CD4-positive, alpha-beta T cell treated with Interleukin-6 at 100 ng/mL for 8 hours (primary cell): Measurements from ENCODE around the gene MSI2.

Experiments
- DNase-seq: peaks from one replicate; pipeline ENCODE4 v3.0.0-alpha.2; 2020; ENCODE audit warnings: mixed read lengths, low spot score

Gene MSI2

DNA sequence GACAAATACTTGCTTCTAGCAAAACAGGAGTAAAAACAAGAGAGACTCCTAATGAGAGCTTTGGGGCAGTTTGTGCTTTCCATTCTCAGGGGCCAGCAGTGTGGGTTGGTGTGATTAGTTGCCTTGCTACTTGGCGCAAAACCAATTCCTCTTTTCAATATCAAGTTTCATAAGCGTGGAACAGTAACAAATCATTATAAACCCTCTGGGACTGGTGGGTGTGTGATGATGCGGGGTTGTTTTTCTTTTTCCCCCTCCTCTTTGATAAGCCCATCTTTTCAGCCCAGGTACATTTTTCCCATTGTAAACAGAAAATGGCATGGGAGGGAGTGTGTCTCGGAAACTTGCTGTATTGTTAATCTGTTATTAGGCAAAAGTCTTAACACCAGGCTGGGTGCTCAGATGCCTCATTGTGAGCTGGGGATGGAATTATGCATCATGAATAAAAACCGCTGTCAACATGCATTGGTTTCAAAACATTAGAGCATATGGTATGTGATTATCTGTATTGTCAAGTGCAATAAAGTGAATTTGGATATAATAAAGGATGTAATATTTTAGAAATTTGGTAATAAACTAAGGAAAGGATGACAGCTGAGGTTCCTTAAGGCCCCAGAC is 322.4 kb downstream of the MSI2 start:
- DNase-seq = no peak

- no peak for DNase-seq
These were observed 322.9 kb downstream of the MSI2 start for GRCh38 chr17:57579245-57579644.

GRCh38 chr17:57580055-57580739 is 323.9 kb downstream of the MSI2 start:
- no peak for DNase-seq

GRCh38 chr17:57582881-57583756 is 326.8 kb downstream of the MSI2 start:
- no peak for DNase-seq

GRCh38 chr17:57584050-57584551 is 327.8 kb downstream of the MSI2 start:
- DNase-seq = no peak

GRCh38 chr17:57585341-57586195 is 329.2 kb downstream of the MSI2 start:
- no peak for DNase-seq

DNA sequence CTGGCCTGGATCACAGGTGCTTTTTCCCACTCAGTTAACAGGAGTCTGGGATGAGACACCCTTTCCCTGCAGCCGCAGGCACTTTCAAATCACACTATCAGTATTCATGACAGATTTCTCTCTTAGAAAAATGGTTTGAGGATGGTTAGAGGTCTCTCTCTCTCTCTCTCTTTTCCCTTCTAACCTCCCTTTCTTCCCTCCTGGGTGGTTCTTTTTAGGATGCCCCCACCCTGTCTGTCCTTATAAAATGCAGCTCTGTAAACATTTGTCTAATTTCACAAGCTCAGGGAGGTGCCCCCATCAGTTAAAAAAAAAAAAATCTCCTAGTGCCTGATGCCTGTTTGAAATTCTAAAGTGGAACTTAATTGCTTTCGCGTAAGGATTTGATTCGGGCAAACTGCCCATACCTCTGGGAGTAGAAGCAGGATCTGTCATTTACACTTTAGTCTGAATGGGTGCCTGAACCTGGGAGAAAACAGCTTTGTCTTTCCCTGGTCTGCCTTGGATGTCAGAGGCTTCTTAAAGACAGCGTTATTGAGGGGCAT is 329.9 kb downstream of the MSI2 start:
- no peak for DNase-seq

- DNase-seq = no peak
These were observed 330.4 kb downstream of the MSI2 start for GRCh38 chr17:57586742-57587141.

DNA sequence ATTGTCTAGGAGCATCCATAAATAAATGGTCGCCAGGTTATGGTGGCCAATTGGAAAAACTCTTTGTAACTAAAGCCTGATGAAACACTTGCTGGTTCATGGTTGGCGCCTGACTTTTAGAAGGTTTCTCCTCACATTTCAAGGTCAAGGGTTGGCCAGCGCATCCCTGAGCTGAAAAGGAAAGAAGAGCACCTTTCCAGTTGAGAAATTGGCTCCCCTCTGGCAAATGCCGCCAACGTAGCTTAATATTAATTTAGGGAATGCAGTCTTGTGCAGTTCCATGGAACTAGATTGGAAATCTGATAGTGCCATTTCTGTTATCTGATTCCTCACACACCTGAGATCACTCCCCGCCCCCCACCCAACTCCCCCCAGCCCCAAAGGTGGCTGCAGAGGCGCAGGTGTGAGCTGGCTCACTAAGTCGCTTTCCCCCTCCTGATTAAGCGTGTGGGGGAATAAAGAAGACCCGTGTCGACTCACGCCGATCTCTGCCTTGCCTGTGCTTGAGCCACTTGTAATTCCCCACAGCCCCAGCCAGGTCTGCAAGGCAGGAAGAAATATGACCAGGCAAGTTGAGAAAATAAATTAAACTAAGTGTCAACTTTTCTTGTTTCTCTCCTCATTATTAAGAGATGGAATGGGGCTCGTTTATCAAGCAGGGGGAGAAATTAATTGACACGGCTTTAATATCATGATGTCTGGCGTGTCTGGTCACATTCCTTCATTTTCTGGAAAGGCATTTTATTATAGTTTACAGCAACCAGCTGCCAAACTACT is 331.1 kb downstream of the MSI2 start:
- DNase-seq = no peak

DNA sequence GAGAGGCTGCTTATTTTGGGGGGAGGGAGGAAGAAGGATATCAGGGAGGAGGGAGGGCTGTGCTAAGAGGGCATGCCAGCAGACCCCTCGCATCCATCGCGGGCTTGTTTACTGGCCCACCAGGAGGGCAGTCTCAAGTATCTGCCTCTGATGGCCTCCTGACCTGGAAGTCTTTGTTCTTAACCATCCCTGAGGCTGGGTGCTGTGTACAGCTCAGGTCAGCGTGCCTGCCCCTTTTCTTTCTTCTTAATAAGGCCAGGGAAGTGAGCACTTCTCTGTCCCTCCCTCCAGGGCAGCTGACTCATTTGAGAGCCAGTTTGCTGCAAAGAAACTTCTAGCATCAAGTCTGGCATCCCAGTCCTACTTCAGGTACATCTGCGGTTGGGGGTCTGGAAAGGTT is 331.8 kb downstream of the MSI2 start:
- DNase-seq = no peak

GRCh38 chr17:57589151-57590034 is 333.1 kb downstream of the MSI2 start:
- DNase-seq = no peak

DNA sequence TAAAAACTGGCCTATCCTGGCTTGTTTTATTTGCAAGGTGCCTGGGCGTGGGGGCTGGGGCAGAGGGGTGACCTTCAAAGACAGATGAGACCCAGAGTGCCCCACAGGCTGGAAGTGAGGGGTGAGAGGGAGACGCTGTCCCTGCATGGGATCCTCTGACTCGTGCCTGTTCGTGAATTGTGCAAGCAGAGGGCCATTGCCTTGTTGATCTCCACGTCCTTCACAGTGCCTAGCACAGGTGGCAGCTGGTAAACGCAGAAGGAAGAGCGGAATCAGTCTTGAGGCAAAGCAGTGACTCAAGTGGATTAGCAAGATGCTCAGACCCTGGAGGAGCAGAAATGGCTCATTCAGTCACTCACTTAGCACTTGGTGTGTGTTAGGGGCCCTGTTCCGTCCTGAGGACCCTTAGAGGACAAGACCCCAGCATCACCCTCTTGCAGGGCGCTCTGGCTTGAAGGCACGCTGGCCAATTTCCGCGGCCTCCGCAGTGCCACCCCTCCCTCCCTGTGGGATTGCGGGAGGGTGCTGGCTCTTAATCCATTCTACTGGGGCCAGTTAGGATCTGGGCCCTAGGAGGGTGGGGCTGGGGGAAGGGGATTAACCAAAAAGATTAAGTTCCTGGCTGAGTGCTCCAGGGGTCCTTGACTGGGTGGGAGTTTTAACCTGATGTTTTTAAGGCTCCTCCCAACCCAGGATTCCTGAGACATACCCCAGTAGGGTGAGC is 337.6 kb downstream of the MSI2 start:
- DNase-seq = no peak

GRCh38 chr17:57594767-57595166 is 338.4 kb downstream of the MSI2 start:
- DNase-seq = no peak

- no peak for DNase-seq
These were observed 339.1 kb downstream of the MSI2 start for GRCh38 chr17:57595426-57595825.

- no peak for DNase-seq
These were observed 339.8 kb downstream of the MSI2 start for GRCh38 chr17:57595947-57596695.

- no peak for DNase-seq
These were observed 340.8 kb downstream of the MSI2 start for GRCh38 chr17:57597101-57597500.

- DNase-seq = peak; percentile 30
These were observed 341.5 kb downstream of the MSI2 start for GRCh38 chr17:57597531-57598453.
